ENCODE results near the gene MECP2.

Gene MECP2

DNA sequence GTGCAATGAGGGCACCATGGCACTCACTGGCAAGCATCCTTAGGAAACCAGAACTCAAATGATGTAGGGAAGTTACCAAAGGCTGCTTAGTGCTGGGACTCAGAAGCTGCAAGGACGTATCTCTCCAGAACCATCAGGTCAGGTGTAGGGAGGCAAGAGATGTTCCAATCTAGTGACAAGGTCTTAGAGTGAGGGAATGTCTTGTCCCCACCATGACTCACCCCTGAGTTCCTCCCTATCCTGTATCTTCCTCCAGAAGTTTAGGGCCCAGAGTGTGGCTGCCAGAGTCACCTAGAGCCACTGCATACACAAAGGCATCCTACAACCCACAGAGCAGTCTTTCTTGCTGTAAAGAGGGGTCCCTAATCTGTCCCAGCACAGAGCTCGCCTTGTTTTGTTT lies 63.7 kb downstream of the MECP2 start:
- DNase-seq (ENCODE audit: low read depth in 2 of 2), result no peak

DNA sequence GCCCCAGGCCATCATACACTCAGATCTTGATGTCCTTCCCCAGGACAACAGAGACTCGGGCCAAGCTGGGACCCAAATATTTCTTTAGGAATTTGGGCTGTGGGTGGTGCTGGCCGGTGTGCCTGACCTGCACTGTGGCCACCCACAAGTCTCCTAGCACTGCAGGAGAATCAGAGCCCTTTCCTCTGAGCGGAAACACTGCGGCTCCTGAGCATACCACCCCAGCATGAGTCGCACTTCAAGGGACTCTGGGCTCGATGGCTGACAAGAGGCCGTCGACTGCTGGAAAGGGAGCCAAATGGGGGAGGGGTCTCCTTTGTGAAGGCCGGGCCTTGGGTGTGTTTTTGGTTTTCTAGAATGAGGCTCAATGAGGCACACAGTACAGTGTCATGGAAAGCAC lies 64.9 kb downstream of the MECP2 start:
- DNase-seq (ENCODE audit: low read depth in 2 of 2), result no peak

DNA sequence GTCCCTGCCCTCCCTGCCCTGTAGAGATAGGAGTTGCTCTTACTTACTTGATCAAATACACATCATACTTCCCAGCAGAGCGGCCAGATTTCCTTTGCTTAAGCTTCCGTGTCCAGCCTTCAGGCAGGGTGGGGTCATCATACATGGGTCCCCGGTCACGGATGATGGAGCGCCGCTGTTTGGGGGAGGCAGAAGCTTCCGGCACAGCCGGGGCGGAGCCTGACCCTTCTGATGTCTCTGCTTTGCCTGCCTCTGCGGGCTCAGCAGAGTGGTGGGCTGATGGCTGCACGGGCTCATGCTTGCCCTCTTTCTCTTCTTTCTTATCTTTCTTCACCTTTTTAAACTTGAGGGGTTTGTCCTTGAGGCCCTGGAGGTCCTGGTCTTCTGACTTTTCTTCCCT lies 65.4 kb downstream of the MECP2 start:
- no peak for DNase-seq (ENCODE audit: low read depth in 2 of 2)

DNA sequence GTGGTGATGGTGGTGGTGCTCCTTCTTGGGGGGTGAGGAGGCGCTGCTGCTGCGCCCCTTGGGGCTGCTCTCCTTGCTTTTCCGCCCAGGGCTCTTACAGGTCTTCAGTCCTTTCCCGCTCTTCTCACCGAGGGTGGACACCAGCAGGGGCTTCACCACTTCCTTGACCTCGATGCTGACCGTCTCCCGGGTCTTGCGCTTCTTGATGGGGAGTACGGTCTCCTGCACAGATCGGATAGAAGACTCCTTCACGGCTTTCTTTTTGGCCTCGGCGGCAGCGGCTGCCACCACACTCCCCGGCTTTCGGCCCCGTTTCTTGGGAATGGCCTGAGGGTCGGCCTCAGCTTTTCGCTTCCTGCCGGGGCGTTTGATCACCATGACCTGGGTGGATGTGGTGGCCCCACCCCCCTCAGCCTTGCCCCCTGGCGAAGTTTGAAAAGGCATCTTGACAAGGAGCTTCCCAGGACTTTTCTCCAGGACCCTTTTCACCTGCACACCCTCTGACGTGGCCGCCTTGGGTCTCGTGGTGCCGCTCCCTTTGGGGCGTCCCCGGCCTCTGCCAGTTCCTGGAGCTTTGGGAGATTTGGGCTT lies 66.7 kb downstream of the MECP2 start:
- no peak for DNase-seq (ENCODE audit: low read depth in 2 of 2)

DNA sequence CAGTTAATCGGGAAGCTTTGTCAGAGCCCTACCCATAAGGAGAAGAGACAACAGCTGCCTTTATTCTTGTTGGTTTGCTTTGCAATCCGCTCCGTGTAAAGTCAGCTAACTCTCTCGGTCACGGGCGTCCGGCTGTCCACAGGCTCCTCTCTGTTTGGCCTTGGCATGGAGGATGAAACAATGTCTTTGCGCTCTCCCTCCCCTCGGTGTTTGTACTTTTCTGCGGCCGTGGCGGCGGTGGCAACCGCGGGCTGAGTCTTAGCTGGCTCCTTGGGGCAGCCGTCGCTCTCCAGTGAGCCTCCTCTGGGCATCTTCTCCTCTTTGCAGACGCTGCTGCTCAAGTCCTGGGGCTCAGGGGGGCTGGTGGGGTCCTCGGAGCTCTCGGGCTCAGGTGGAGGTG lies 67.3 kb downstream of the MECP2 start:
- DNase-seq (ENCODE audit: low read depth in 2 of 2), result no peak

DNA sequence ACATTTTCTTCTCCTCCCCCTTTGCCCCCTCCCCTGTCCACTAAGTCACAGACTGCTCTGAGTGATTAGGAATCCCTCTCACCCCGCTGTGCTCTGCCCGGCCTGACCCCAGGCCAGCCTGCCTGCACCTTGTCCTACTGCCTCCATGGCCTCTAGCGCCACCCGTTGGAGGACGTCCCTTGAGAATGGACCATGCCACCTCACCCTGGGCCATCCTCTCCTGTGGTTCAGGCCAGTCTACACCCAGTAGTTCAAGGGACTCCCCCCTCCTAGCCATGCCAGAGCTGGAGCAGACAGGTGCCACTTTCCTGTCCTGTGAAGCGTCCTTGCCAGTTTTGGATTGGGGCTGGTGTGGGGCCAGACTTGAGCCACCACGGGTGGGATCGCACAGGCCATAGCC lies 68.1 kb downstream of the MECP2 start:
- DNase-seq (ENCODE audit: low read depth in 2 of 2), result no peak

DNA sequence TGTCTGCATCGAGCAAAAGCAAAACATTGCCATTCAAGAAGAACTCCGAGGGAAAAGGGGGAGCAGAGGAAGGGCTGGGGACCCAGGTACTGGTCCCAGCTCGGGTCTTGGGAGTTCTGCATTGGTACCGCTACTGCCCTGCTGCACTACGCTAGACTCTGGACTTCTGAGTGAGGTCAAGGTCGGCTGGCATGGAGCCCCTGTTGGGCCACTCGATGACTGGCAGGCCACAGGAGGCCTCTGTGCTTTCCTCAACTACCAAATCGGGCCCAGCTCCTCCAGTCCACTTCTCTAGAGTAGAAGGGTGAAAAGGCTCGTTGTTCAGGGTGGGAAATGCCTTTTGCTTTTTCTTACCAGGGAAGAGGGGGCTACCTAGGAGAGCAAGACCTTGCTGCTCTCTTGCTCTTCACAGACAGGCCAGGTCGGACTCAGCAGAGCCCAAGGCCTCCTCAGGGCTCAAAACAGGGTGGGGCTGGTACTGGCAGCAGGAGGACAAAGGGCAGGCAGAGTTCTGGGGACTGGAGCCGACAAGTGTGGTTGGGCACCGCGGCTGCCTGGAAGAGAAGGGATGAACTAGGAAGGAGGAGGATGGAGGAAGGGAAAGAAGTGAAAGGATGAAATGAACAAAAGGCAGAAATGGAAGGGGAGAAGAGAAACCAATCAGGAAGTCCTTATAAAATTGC lies 68.9 kb downstream of the MECP2 start:
- DNase-seq (ENCODE audit: low read depth in 2 of 2), result no peak

DNA sequence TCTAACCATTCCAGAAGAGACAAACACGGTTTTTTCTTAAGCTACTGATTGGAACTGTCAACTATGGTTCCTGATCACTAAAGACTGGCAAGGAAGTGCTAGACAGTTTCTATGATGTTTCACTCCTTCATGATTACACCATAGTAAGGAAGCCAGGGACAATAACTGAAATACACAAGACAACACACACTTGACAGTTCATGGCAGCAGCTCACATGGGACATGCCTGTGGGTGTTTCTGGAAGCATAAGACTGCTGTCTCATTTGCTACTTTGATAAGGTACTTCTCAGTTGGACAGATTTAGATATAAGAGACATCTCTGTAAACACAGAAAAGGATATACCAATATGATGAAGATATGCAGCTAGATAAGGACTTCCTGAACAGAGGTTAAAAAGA lies 69.5 kb downstream of the MECP2 start:
- DNase-seq (ENCODE audit: low read depth in 2 of 2), result no peak

DNA sequence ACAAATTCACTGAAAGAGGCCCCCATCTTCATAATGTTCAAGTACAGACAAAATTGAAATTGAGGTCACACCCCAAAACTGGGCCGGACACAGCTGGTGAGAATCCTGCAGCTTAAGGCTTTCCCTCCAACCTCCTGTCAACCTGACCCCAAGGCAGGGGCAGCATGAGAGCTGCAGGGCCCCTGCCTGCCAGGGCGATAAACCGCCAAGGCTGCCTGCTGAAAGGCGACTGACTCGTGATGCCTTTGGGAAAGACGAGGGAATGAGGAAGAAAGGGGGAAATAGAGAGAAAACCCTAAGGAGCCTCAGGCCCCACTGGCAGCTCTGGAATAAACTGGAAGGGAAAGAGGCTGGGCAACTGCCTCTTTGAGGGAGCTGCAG lies 70.5 kb downstream of the MECP2 start:
- no peak for DNase-seq (ENCODE audit: low read depth in 2 of 2)

DNA sequence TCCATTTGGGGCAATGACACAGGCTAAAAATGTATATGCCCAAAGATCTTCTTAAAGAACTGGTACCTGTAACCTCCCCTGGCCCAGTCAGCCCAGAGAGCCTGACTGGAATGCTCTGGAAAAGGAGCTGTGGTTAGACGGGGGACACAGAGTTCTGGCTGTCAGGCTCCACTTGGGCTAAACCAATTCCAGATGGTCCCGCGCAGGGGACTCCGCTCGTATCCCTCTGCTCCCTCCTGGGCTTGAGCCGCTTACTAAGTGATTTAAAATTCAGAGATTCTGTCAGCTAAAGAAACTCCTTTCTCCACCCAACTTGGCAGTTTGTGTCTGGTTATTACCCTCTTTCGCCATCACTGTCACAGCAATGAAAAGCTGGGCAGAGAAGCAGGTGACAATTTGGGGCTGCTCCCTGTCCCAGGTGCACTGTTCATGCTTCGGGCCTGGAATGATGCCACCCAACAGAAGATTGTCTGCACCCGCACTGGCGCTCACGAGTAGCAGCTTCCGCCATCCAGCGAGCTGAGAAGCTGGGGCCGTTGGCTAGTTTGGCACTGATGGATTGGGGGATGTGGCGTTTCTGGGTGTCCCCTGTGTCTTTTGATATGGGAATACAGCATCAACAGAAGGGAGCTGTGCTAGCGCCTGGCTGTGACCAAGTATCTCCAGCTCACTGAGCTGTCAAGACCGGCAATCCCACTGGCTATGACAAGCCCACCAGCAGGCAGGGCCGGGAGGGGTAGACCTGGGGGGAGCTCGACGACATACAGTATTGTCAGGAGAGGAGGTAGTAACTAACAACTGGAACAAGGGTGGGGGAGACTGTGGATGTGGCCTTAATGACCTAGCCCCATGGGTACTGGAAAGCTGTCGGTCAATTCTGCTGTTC lies 71.1 kb downstream of the MECP2 start:
- DNase-seq (ENCODE audit: low read depth in 2 of 2), result no peak

DNA sequence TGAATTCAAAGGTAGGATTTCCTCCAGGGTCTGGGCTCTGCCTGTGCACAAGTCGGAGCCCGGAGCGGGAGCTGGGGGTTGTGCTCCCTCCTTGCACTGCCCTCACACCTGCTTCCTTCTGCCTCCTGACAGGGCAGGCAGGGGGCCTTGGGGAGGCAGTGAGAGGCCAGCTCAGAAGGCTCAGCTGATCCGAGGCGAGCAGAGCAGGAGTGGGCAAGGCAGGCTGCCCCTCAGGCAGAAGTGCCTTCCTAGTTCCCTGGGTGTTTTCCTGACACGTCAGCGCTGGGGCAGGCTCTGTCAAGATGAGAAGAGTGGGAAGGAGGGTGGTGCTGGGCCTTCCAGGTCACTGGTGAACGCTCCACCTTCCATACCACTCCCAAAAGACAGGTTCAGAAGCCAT lies 72.3 kb downstream of the MECP2 start:
- DNase-seq (ENCODE audit: low read depth in 2 of 2), result no peak

DNA sequence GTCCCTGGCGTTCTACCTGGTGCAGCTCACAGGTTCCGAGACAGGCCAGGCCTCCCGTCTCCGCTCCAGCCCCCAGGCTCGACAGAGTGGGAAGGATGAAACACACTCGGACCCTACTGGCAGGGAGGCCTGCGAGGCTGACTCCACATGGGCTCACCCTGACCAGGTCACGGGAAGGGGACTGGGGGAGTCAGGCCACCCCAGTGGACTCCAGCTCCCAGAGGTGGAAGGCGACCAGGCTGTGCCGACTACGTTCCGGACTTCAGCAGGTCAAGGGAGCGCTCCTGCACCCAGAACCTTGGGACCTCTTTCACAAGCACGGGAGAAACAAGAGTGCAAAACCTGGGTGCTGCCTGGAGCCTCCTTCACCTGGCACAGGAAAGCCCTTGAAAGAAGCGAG lies 73.2 kb downstream of the MECP2 start:
- no peak for DNase-seq (ENCODE audit: low read depth in 2 of 2)

DNA sequence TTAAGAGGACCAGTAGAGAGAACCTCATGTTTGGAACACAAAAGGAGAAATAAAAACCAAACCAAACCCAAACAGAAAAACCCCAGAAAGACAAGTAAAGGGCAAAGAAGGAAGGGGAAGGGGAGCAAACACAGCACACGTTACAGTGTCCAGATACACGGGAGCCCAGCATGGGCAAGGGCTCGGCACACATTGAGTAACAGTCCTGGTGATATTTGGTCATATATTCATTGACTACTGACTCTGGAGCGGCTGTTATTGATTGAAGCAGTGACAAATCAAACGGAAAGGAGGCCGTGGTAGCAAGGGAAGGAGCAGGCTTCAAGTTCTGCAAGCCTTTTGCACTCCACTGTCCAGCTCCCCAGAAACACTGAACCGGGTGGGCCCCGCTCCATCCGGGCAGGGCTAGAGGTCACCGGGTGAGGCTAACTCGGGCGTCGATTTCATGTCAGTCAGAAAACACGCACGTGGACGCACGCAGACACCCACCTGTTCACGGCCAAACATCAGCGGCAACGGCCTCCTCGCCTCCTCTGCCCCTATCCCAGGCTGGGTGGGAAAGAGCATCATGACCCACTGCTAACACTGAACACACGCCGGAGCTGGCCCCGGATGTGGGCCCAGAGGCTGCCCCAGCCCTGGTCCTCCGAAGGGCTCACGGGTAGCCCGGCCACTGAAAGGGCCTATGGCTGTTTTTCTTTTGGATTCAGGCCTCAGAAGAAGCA lies 74.1 kb downstream of the MECP2 start:
- no peak for DNase-seq (ENCODE audit: low read depth in 2 of 2)

DNA sequence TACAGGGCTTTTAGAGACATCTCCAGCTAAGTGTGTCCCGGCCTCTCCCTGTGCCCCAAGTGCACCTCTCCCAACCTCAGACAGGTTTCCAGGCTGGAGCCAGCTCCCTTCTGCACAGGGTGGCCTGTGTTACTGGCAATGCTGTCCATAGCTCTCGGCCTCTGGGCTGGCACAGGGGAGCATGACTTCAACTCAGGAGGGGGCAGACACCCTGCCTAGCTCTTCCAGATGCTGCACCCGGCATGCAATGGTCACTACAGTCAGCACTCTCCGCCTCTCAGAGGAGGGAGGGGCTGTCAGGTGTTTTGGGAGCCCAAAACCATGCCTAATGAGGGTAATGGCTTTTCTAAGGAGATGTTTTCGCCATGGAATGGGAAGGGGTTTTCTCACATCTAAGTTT lies 75.4 kb downstream of the MECP2 start:
- DNase-seq (ENCODE audit: low read depth in 2 of 2), result no peak

DNA sequence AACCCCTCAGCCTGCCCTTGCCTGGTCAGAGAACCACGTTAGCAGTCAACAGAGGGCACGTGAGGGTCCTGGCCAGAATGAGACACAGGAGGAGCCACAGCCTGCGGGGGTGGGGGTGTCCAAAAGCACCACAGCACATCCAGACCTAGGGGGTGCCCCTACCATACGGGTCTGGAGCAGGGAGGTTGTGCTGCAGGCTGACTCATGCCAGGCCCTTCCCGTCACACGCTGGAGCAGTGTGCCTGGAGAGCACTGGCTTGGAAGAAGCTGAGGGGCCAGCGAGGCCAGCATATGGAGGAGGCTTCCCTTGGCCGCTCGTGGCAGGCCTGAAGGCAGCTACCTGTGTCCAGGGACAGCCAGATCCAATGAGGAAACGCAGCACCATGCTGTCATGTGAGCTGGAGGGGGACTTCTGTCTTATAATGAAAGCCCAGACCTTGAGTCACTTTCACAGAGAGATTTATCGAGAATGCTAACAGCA lies 76.3 kb downstream of the MECP2 start:
- DNase-seq (ENCODE audit: low read depth in 2 of 2), result no peak

DNA sequence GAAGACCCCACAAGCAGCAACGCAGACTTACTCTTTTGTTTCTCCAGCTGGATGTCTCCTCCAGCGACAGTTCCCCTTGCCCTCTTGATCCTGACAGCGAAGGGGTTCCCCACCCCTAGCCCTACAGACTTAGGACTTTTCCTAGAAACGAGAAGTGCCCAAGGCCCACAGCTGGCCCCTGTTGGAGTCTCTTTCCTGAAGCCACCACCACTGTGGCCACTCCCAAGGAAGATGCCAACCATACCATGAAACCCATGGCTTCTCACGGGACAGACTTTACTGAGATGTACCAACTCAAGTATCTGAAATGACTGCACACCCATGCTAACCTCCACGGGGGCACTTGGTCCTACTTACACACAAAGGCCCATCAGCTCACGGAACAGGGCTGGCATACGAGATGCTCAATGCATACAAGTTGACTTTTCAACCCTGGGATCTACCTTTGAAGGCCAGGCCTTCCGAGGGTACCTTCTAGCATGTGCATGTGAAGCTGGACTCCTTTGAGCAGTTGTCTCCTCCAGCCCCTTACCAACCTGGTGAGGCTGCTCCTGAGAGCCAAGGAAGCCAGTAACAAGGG lies 76.9 kb downstream of the MECP2 start:
- no peak for DNase-seq (ENCODE audit: low read depth in 2 of 2)

DNA sequence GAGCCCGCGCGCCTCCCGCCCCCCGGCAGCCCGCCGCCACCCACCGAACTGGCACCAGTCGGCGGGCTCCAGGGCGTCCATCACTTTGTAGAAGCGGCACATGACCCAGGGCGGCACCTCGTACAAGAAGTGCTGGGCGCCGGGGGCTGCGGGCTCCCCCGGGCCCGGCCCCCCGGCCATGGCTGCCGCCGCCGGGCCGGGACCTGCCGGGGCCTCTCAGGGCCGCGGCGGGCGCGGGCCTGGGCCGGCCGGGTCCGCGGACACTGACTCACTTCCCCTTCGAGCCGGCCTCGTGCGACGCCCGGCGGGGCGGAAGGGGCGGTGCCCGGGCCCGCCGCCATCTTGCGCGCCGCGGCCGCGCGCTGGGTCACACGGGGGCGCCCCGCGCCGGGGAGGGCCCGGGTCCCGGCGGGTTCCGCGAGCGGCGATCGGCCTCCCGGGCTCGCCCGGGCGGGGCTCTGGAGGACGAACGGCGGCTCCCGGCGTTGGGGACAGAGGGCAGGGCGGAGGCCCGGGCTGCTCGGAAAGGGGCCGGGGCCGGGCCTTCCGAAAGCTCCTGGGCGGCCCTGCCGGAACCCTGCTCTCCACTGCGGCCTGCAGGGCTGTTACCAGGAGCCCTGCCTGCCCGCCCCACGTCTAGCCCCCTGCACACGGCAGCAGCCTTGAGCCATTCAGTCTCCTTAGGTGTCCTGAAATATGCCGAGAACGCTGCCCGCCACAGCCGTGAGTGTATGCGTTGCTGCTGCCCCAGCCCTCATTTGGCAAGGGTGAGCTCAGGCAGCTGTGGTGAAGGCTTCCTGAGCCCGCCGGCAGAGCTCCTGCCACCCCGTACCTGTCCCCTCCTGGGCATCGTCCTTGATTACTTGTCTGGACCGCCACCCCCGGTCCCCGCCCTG lies 77.6 kb downstream of the MECP2 start, which contains the start of gene IRAK1:
Gene IRAK1 (minus strand): TSS at position 270 of the 896 bp plus-strand sequence. CDS start 90 bp downstream, at position 180.
- peak; percentile 18 to 22 for DNase-seq (ENCODE audit: low read depth in 2 of 2)

DNA sequence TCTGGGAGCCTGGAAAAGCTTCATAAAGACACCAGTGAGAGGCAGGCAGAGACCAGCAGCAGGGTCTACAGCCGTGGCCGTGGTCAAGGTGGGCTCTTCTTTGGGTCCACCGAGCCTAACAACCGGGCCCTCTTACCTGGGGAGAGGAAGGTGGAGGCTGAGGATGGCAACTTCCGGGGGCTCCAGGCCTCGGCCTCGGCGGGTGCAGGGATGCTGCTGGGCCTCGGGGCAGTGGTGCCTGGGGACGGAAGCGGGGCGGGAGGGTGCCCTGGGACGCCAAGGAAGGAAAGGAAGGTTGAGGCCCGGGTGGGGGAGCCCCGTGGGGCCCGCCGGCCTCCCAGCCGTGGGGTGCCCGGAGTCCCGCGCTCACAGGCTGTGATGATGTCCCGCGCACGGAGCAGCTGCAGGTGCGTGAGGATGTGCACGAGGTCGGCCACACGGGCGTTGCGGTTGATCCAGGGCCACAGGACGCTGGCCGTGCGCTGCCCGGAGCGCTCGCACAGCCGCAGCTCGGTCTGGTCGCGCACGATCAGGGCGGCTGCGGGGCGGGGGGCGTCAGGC lies 78.4 kb downstream of the MECP2 start:
- DNase-seq (ENCODE audit: low read depth in 2 of 2), result no peak

DNA sequence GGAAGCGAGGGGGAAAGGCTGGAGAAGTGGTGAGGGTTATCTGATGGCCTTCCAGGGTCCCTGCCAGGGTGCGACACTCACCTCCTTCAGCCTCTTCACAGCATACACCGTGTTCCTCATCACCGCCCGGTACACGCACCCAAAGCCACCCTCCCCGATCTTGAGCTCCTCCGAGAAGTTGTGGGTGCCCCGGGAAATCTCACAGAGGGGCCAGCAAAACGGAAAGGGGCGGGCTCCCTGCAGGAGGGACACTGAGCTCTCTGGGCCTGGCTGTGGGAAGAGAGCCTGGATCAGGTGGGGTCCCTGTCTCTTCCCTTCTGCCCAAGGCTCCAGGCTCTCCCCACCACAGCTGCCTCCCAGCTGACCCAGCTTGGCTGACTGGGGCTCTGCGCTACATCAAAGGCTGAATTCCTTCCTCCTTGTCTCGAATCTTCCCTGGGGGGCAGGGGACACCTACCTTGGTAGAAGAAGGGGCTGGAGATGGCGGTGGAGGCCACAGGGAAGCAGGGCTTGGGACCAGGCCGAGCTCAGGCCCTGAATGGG lies 78.9 kb downstream of the MECP2 start:
- DNase-seq (ENCODE audit: low read depth in 2 of 2), result no peak

Measured in stimulated activated CD8-positive, alpha-beta memory T cell treated with anti-CD3 and anti-CD28 coated beads, Interleukin-7, amount 100 ng/mL, for 1 hour (primary cell).